ENCODE measurements around the gene ST8SIA3. TPM values are rescaled to one million over a fixed set of nuclear protein-coding genes. Genes with fewer than 3 reads are reported as not detected.
A peak's percentile ranks its signal among the peaks of the same experiment; 100 is the strongest.

ST8SIA3 gene
- total RNA-seq, 6 donors from 2014 or later, result under 0.01 TPM; not detected in 5

DNA sequence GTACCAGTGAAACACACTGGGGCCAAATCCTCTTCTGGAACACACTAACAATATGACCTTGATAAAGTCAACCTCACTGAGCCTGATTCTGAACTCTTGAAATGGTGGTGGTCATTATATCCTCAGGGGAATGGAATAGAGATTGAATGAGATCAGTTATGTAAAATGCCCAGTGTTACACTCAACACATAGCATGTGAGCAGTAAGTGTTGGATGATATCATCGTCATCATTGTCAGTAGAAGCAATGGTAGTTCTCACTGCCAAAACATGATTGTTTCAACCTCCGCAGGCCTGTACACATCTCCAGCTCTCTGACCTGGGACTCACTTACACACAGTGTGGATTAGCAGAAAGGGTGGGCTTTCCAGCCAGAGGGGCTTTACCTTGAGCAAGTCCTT lies 5.5 kb upstream of the ST8SIA3 start:
- Histone ChIP-seq H3K4me3 (no peak overlapping the region), H3K27ac (no peak overlapping the region), H3K27me3 (peaks cover 0 to 3% (median under 1%) of the 10 kb centered on the region in 4 donors), H3K36me3 (no peaks in the 10 kb centered on the region), H3K9me3 (no peaks in the 10 kb centered on the region), H3K4me1 (no peaks in the 10 kb centered on the region)
- DNase-seq (no peak), ATAC-seq (ENCODE audit: low FRiP score in 2 of 2) (no peak)
- 83 to 85% methylated on average over 2 of the region's 2 CpGs for WGBS, 2 donors
- TF ChIP-seq, protein P1, sequence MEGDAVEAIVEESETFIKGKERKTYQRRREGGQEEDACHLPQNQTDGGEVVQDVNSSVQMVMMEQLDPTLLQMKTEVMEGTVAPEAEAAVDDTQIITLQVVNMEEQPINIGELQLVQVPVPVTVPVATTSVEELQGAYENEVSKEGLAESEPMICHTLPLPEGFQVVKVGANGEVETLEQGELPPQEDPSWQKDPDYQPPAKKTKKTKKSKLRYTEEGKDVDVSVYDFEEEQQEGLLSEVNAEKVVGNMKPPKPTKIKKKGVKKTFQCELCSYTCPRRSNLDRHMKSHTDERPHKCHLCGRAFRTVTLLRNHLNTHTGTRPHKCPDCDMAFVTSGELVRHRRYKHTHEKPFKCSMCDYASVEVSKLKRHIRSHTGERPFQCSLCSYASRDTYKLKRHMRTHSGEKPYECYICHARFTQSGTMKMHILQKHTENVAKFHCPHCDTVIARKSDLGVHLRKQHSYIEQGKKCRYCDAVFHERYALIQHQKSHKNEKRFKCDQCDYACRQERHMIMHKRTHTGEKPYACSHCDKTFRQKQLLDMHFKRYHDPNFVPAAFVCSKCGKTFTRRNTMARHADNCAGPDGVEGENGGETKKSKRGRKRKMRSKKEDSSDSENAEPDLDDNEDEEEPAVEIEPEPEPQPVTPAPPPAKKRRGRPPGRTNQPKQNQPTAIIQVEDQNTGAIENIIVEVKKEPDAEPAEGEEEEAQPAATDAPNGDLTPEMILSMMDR (IDR thresholded peaks at IDR 0.05), result no peak
- no peak for TF ChIP-seq POLR2A (IDR thresholded peaks at IDR 0.05)
- no peak for TF ChIP-seq EP300 (IDR thresholded peaks at IDR 0.05)
- TF ChIP-seq POLR2AphosphoS5 (IDR thresholded peaks at IDR 0.05), result no peak

DNA sequence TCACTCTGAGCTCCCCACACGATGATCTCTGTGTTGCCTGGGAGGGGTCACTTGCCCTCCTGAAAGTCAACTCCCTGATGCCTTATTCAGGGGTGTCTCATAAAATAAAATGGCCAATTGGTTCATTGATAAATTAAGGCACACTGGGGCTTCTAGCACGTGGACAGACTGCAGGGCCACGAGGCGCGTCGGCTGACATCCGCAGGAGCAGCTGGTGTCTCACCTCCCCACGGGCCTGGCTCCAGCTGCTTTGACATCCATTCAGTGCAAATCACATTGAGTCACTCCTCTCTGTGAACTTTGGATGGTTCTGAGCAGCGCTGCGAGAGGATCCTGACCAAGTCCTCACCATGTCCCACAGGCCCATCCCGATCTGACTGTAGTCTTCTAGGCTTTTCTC lies 4.6 kb upstream of the ST8SIA3 start:
- TF ChIP-seq POLR2AphosphoS5 (IDR thresholded peaks at IDR 0.05) (no peak), POLR2A (IDR thresholded peaks at IDR 0.05) (no peak), EP300 (IDR thresholded peaks at IDR 0.05) (no peak)
- TF ChIP-seq, protein P1 (IDR thresholded peaks at IDR 0.05), result no peak
- Histone ChIP-seq H3K4me3 (no peak overlapping the region), H3K27ac (no peak overlapping the region), H3K9me3 (no peaks in the 10 kb centered on the region), H3K4me1 (peaks cover 0 to 7% (median 0%) of the 10 kb centered on the region in 4 donors), H3K36me3 (no peaks in the 10 kb centered on the region), H3K27me3 (peaks cover 0 to 12% (median 4%) of the 10 kb centered on the region in 4 donors)
- ATAC-seq (ENCODE audit: low FRiP score in 2 of 2) (peak in 1 of 2 donors; percentile 30), DNase-seq (peak in 1 of 2 donors; percentile 49)
- WGBS, 2 donors, result 77 to 78% methylated on average over 11 of the region's 11 CpGs

DNA sequence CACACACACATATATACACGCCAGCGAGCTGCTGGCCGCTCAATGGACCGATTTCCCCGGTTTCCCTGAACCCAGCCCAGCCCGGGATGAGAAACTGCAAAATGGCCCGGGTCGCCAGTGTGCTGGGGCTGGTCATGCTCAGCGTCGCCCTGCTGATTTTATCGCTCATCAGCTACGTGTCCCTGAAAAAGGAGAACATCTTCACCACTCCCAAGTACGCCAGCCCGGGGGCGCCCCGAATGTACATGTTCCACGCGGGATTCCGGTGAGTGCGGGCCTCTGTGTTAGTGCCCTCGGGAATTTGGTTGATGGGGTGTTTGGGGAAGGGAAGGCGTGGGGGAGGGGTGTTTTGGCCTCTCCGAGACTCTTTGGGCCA lies 392 bp downstream of the ST8SIA3 start:
- Histone ChIP-seq H3K27ac (no peak overlapping the region), H3K27me3 (peaks cover 0 to 27% (median 12%) of the 10 kb centered on the region in 4 donors), H3K4me1 (peaks cover 0 to 15% (median 0%) of the 10 kb centered on the region in 4 donors), H3K9me3 (no peaks in the 10 kb centered on the region), H3K36me3 (no peaks in the 10 kb centered on the region), H3K4me3 (no peak overlapping the region)
- no peak for DNase-seq
- 4 to 7% methylated on average over 11 to 13 of the region's 23 CpGs for WGBS, 2 donors
- TF ChIP-seq EP300 (IDR thresholded peaks at IDR 0.05) (no peak), POLR2AphosphoS5 (IDR thresholded peaks at IDR 0.05) (no peak), POLR2A (IDR thresholded peaks at IDR 0.05) (no peak)
- TF ChIP-seq, protein P1 (IDR thresholded peaks at IDR 0.05), result no peak
- no peak for ATAC-seq (ENCODE audit: low FRiP score in 2 of 2)

DNA sequence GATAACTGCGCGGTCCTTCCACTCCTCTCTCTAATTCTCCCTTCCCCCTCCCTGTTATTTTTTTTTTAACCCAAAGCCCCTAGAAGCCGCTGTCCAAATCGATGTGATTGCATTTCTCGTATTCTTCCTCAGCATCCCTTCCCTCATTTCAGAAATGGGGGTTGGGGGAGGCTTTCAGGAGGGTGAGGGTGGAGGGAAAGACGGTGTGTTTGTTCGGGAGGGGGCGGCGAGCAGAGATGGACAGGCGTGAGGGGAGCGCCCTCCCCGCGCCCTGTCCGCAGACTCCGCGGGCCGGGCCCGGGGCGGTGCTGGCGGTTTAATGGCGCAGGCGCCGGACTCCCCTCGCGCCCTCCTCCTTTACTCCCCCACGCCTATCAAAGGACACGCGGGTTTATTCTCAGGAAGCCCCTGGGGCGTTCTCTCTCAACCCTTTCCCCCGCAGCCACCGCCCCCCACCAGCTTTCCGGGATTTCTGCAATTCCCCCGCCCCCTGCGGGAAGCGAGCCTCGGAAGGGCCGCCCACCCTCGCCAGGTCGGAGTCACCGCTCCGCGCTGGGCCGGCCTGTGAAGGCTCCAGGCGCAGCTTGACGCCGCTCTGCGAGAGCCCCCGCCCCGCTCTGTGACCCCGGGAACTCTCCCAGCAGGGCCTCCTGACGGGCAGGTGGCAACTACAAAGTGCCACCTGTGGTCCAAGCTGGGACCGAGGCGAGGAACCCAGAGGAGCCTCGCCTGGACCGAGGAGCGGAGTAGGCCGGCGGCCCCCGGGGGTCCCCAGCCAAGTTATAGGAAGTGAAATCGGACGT lies 981 bp downstream of the ST8SIA3 start:
- peaks cover 0 to 27% (median 12%) of the 10 kb centered on the region in 4 donors for H3K27me3 ChIP-seq

More for the DNA sequence above, 981 bp downstream of the ST8SIA3 start:
- Histone ChIP-seq H3K4me1 (peaks cover 0 to 15% (median 0%) of the 10 kb centered on the region in 4 donors), H3K27ac (no peak overlapping the region), H3K36me3 (no peaks in the 10 kb centered on the region), H3K4me3 (no peak overlapping the region), H3K9me3 (no peaks in the 10 kb centered on the region)
- TF ChIP-seq POLR2AphosphoS5 (IDR thresholded peaks at IDR 0.05) (no peak), POLR2A (IDR thresholded peaks at IDR 0.05) (no peak), EP300 (IDR thresholded peaks at IDR 0.05) (no peak)
- TF ChIP-seq, protein P1 (IDR thresholded peaks at IDR 0.05), result no peak
- WGBS, 2 donors, result 4% methylated on average over 20 to 43 of the region's 61 CpGs
- peak in 1 of 2 donors; percentile 10 for ATAC-seq (ENCODE audit: low FRiP score in 2 of 2)
- peak in 1 of 2 donors; percentile 61 for DNase-seq

Measured in upper lobe of left lung (tissue), 6 donors.